ENCODE results near the gene DNER.

- TF ChIP-seq CTCF (conservative IDR thresholded peaks at IDR 0.05; ENCODE audit: low read depth, low read length), result peak; percentile 42; the same call in 1 of the 2 replicates
- TF ChIP-seq EZH2 (IDR thresholded peaks at IDR 0.05; ENCODE audit: borderline replicate concordance, low read depth, low read length, poor library complexity, severe bottlenecking), result no peak
Observed at GRCh38 chr2:229712136-229712535, 2.2 kb downstream of the DNER start.
